Lung (tissue), 12 donors: ENCODE results near the gene SLAIN1. TPM values are rescaled to one million over a fixed set of nuclear protein-coding genes. Genes with fewer than 3 reads are reported as not detected.
"Not testable (repeated sequence)": the region's sequence is repeated elsewhere in the genome, so short reads cannot be mapped to it uniquely, and the experiment has no call there.

Experiments
- ATAC-seq: fragments of 200-7000 bp; cut with Tn5 transposase; one replicate; pipeline ENCODE4 v1.9.1; 2020; ENCODE audit warnings: moderate number of reproducible peaks; ENCODE audit not compliant: insufficient read depth, low FRiP score
- DNase-seq, 3 donors: peaks; one replicate each; pipeline ENCODE4 v3.0.0-alpha.2; 2013 to 2017
- H3K27ac ChIP-seq, 2 donors: one replicate each; pipeline ENCODE4 v1.5.1; 2013; ENCODE audit warnings: mild to moderate bottlenecking in 2 of 2, moderate library complexity in 2 of 2, control low read depth in 1 of 2, inconsistent platforms in 1 of 2, low read depth in 1 of 2, low read length in 1 of 2
- H3K27me3 ChIP-seq, 3 donors: one replicate each; pipeline ENCODE4 v1.5.1; 2013; ENCODE audit warnings: low read length in 2 of 3; ENCODE audit not compliant: control insufficient read depth in 3 of 3, insufficient read depth in 3 of 3
- H3K36me3 ChIP-seq, 4 donors: one replicate each; pipeline ENCODE4 v1.5.1; 2013; ENCODE audit warnings: low read length in 4 of 4, mild to moderate bottlenecking in 1 of 4, moderate library complexity in 1 of 4; ENCODE audit not compliant: control insufficient read depth in 4 of 4, insufficient read depth in 4 of 4
- H3K4me1 ChIP-seq, 5 donors: one replicate each; pipeline ENCODE4 v1.5.1; 2013; ENCODE audit warnings: low read length in 5 of 5, mild to moderate bottlenecking in 2 of 5, moderate library complexity in 1 of 5; ENCODE audit not compliant: control insufficient read depth in 5 of 5, insufficient read depth in 5 of 5
- H3K4me3 ChIP-seq: one replicate; pipeline ENCODE4 v1.5.1; 2013; ENCODE audit warnings: mild to moderate bottlenecking, control low read depth, moderate library complexity
- H3K9ac ChIP-seq, 2 donors: one replicate each; pipeline ENCODE4 v1.5.1; 2013; ENCODE audit warnings: low read length in 2 of 2, control low read depth in 1 of 2; ENCODE audit not compliant: insufficient read depth in 1 of 2
- H3K9me3 ChIP-seq, 4 donors: one replicate each; pipeline ENCODE4 v1.5.1; 2013; ENCODE audit warnings: low read length in 3 of 4, mild to moderate bottlenecking in 1 of 4, moderate library complexity in 1 of 4; ENCODE audit not compliant: control insufficient read depth in 4 of 4, insufficient read depth in 3 of 4
- CTCF ChIP-seq: IDR thresholded peaks from 2 replicates; pipeline ENCODE4 v1.5.1; 2012; ENCODE audit warnings: mild to moderate bottlenecking; ENCODE audit errors: control extremely low read depth, extremely low read depth
- WGBS, 2 donors: extraction: QIAGEN DNeasy Blood & Tissue Kit; methylation state at CpG; one replicate each; pipeline ENCODE4 v1.1.7; 2013; 5-methylcytosine and 5-hydroxymethylcytosine counted together
- polyA plus RNA-seq, 2 donors: library from polyadenylated mRNA; stranded (reverse); fragments of 200-250 nt; gene quantifications; one replicate each; pipeline ENCODE4 v1.2.1, GENCODE V29; 2013
- total RNA-seq, 2 donors: library from RNA; depleted of rRNA in 1 of 2; stranded (reverse); fragments of >200 nt in 1 of 2; gene quantifications; one replicate each; pipeline ENCODE4 v1.2.1, GENCODE V29; 2014 to 2021
- donor health status: control.
- donor health status: control.
- donor health status: Bipolar disorder and iron deficiency.
- donor health status: healthy.
- donor health status: DM: yes; HTN: yes; CAD: no.

Gene SLAIN1
- total and polyA plus RNA-seq, 4 donors = 7.6 to 44.7 (median 12.4) TPM

DNA sequence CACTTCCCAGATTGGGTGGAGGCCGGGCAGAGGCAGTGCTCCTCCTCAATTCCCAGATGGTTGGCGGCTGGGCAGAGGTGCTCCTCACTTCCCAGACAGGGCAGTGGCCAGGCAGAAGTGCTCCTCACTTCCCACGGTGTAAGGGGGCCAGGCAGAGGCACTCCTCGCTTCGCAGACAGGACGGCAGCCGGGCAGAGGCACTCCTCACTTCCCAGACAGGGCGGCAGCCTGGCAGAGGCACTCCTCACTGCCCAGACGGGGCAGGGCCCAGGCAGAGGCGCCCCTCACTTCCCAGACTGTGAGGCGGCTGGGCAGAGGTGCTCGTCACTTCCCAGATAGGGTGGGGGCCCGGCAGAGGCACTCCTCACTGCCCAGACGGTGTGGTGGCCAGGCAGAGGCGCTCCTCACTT lies 36.6 kb upstream of the SLAIN1 start:
- no peak for ATAC-seq
- H3K9me3 ChIP-seq = peaks cover 0 to 6% (median 1%) of the 10 kb centered on the region in 4 donors
- H3K9ac ChIP-seq = no peak overlapping the region
- TF ChIP-seq CTCF = no peak
- 88 to 93% methylated on average over 15 of the region's 15 CpGs for WGBS, 2 donors
- H3K4me3 ChIP-seq = no peak overlapping the region
- H3K27ac ChIP-seq = no peak overlapping the region
- DNase-seq = no peak
- no peaks in the 10 kb centered on the region for H3K36me3 ChIP-seq
- H3K4me1 ChIP-seq = no peaks in the 10 kb centered on the region
- H3K27me3 ChIP-seq = no peaks in the 10 kb centered on the region

GRCh38 chr13:77662301-77662700 lies 35.2 kb upstream of the SLAIN1 start:
- WGBS, 2 donors = 89 to 96% methylated on average over 16 of the region's 16 CpGs
- not testable (repeated sequence) for H3K36me3 ChIP-seq, H3K9me3 ChIP-seq, DNase-seq, H3K4me3 ChIP-seq, H3K9ac ChIP-seq, ATAC-seq, H3K27ac ChIP-seq, H3K27me3 ChIP-seq, H3K4me1 ChIP-seq

- H3K4me1 ChIP-seq, H3K36me3 ChIP-seq, H3K4me3 ChIP-seq, DNase-seq, ATAC-seq, H3K27me3 ChIP-seq, H3K9ac ChIP-seq, H3K9me3 ChIP-seq, H3K27ac ChIP-seq: not testable (repeated sequence)
- WGBS, 2 donors = 93 to 97% methylated on average over 12 to 14 of the region's 15 CpGs
Measured at GRCh38 chr13:77662831-77663230, 34.7 kb upstream of the SLAIN1 start.

DNA sequence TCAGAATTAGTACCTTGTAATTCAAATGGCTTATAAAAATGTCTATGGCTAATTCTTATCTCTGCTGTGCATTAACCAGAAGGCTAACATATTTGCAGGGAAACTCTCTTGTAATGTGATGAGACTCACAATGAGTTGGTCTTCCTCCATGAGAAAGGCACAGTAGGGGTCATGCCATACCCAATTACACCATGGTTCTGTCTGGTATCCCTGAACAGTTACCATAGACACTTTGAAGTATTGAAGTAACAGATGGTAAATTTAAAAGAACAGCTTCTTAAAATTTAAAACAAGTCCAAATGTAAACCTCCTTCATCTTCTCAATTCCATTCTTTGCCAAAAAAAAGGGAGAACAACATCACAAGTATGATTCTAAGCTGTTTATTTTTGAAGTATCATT lies 22.6 kb upstream of the SLAIN1 start:
- H3K36me3 ChIP-seq = no peaks in the 10 kb centered on the region
- H3K9ac ChIP-seq = no peak overlapping the region
- H3K4me1 ChIP-seq = peaks cover 0 to 6% (median 0%) of the 10 kb centered on the region in 5 donors
- no peaks in the 10 kb centered on the region for H3K27me3 ChIP-seq
- ATAC-seq = no peak
- TF ChIP-seq CTCF = no peak
- H3K27ac ChIP-seq = no peak overlapping the region
- H3K4me3 ChIP-seq = no peak overlapping the region
- DNase-seq = peak; percentile 37 to 84 (median 83)
- peaks cover 0 to 8% (median 0%) of the 10 kb centered on the region in 4 donors for H3K9me3 ChIP-seq
